ENCODE measurements around the gene TEX38. TPM values are rescaled to one million over a fixed set of nuclear protein-coding genes. Genes with fewer than 3 reads are reported as not detected.

Gene TEX38
- not detected for total RNA-seq
- long read RNA-seq, donor 1: 0 reads
- long read RNA-seq, donor 2: 0 reads

GRCh38 chr1:46671554-46671953 is at the start of gene TEX38:
TSS of gene TEX38 (plus strand) at chr1:46671854. CDS start at chr1:46671935, 81 bp downstream.
- H3K4me1 ChIP-seq (ENCODE audit: low read depth): peaks cover 9% of the 10 kb centered on the region
- H3K4me3 ChIP-seq: no peak within 1 kb of the TSS
- H3K9me3 ChIP-seq: no peaks in the 10 kb centered on the region
- no peak for DNase-seq
- no peak for ATAC-seq
- no peaks in the 10 kb centered on the region for H3K36me3 ChIP-seq (ENCODE audit: low read depth)
- intact Hi-C loops (cut with DNase I, micrococcal nuclease): no loop called here
- TF ChIP-seq CTCF (IDR thresholded peaks at IDR 0.05): no peak

GRCh38 chr1:46621930-46622329 is 49.7 kb upstream of the TEX38 start:
- DNase-seq (no peak), ATAC-seq (peak; percentile 73)
- no peaks in the 10 kb centered on the region for H3K9me3 ChIP-seq
- peaks cover 4% of the 10 kb centered on the region for H3K4me1 ChIP-seq (ENCODE audit: low read depth)
- no peaks in the 10 kb centered on the region for H3K36me3 ChIP-seq (ENCODE audit: low read depth)
- TF ChIP-seq CTCF (IDR thresholded peaks at IDR 0.05): no peak
- no peak overlapping the region for H3K4me3 ChIP-seq
- intact Hi-C loops (cut with DNase I, micrococcal nuclease): loop anchor here in 1 of 2 donors (10.0 kb wide), 1 partner anchor 103 kb away; no protein-coding TSS in a partner anchor

GRCh38 chr1:46622344-46622743 is 49.3 kb upstream of the TEX38 start:
- Histone ChIP-seq H3K4me3 (no peak overlapping the region), H3K4me1 (ENCODE audit: low read depth) (peaks cover 2% of the 10 kb centered on the region), H3K36me3 (ENCODE audit: low read depth) (no peaks in the 10 kb centered on the region), H3K9me3 (no peaks in the 10 kb centered on the region)
- intact Hi-C loops (cut with DNase I, micrococcal nuclease): loop anchor here in 1 of 2 donors (10.0 kb wide), 1 partner anchor 102 kb away; no protein-coding TSS in a partner anchor
- TF ChIP-seq CTCF (IDR thresholded peaks at IDR 0.05): peak; percentile 49
- DNase-seq: peak in 2 of 3 donors; percentile 65 to 76
- ATAC-seq: peak; percentile 75

GRCh38 chr1:46623743-46624644 is 47.7 kb upstream of the TEX38 start:
- no peak overlapping the region for H3K4me3 ChIP-seq
- no peaks in the 10 kb centered on the region for H3K36me3 ChIP-seq (ENCODE audit: low read depth)
- no peak for TF ChIP-seq CTCF (IDR thresholded peaks at IDR 0.05)
- no peak for ATAC-seq
- no peaks in the 10 kb centered on the region for H3K9me3 ChIP-seq
- H3K4me1 ChIP-seq (ENCODE audit: low read depth): no peaks in the 10 kb centered on the region
- intact Hi-C loops (cut with DNase I, micrococcal nuclease): loop anchor here in 1 of 2 donors (10.0 kb wide), 1 partner anchor 101 kb away; no protein-coding TSS in a partner anchor
- DNase-seq: no peak

- TF ChIP-seq CTCF (IDR thresholded peaks at IDR 0.05): no peak
- intact Hi-C loops (cut with DNase I, micrococcal nuclease): no loop called here
- Histone ChIP-seq H3K9me3 (no peaks in the 10 kb centered on the region), H3K36me3 (ENCODE audit: low read depth) (peaks cover 7% of the 10 kb centered on the region), H3K4me1 (ENCODE audit: low read depth) (no peaks in the 10 kb centered on the region), H3K4me3 (no peak overlapping the region)
- ATAC-seq (no peak), DNase-seq (no peak)
Measured at GRCh38 chr1:46630719-46631118, 40.9 kb upstream of the TEX38 start.
